Measurements from ENCODE around the gene RCN2.

RCN2 gene

GRCh38 chr15:76903251-76903681, 28.3 kb upstream of the RCN2 start:
- DNase-seq (ENCODE audit: low spot score) = peak; percentile 48
- TF ChIP-seq CTCF (IDR thresholded peaks at IDR 0.05; ENCODE audit: extremely low read depth, missing control alignments) = peak; percentile 26

GRCh38 chr15:76904461-76905012, 27.0 kb upstream of the RCN2 start:
- peak; percentile 53 for DNase-seq (ENCODE audit: low spot score)
- no peak for TF ChIP-seq CTCF (IDR thresholded peaks at IDR 0.05; ENCODE audit: extremely low read depth, missing control alignments)

- DNase-seq (ENCODE audit: low spot score) = peak; percentile 95
- TF ChIP-seq CTCF (IDR thresholded peaks at IDR 0.05; ENCODE audit: extremely low read depth, missing control alignments) = no peak
These were observed 26.3 kb upstream of the RCN2 start, which contains the start of gene SCAPER for GRCh38 chr15:76905013-76905839. Gene SCAPER, minus strand, starts transcription at chr15:76905340. Its CDS starts 21,523 bp downstream, at chr15:76883817.

- no peak for DNase-seq (ENCODE audit: low spot score)
- TF ChIP-seq CTCF (IDR thresholded peaks at IDR 0.05; ENCODE audit: extremely low read depth, missing control alignments) = no peak
These were observed 25.7 kb upstream of the RCN2 start for GRCh38 chr15:76905855-76906254.

GRCh38 chr15:76912430-76912829, 19.1 kb upstream of the RCN2 start:
- DNase-seq (ENCODE audit: low spot score) = no peak
- no peak for TF ChIP-seq CTCF (IDR thresholded peaks at IDR 0.05; ENCODE audit: extremely low read depth, missing control alignments)

- no peak for DNase-seq (ENCODE audit: low spot score)
- TF ChIP-seq CTCF (IDR thresholded peaks at IDR 0.05; ENCODE audit: extremely low read depth, missing control alignments) = no peak
These were observed 17.8 kb upstream of the RCN2 start for GRCh38 chr15:76913737-76914136.

- no peak for DNase-seq (ENCODE audit: low spot score)
- no peak for TF ChIP-seq CTCF (IDR thresholded peaks at IDR 0.05; ENCODE audit: extremely low read depth, missing control alignments)
These were observed 15.2 kb upstream of the RCN2 start for GRCh38 chr15:76916369-76916768.
